NCI-H82 (cell line): ENCODE data around the gene HMGXB3.
"Not testable (repeated sequence)": the region's sequence is repeated elsewhere in the genome, so short reads cannot be mapped to it uniquely, and the experiment has no call there.

ENCODE experiments used
- DNase-seq: peaks from one replicate; lab custom pipeline; 2025; lab: John Stamatoyannopoulos, UW

HMGXB3 gene

DNA sequence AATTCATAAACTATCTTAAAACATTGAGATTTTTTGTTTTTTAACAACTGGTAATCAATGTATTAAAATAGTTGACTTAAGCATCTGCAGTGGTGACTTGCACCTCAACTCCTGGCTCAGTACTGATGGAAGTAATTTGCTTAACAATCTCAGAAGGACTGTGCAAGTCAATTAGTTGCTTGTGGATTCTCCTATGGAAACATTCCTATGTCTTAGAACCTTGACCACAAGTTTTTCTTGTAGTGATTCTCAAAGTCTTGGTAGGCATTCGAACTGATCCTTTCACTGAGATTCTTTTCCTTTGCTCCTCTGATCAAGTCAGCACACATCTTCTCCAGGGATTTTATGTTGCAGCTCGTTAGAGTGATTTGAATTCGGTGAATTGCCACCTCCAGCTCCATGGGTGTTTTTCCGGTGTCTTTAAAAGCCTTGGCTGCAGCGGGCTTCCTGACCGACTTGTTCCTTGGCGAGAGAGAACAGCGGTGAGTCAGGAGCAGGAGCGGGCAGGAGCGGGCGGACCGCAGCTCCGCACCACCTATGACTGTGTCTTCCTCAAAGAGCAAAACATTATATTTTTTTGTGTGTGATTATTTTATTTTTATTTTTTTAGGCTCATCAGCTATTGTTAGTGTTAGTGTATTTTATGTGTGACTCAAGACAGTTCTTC lies 21.1 kb downstream of the HMGXB3 start:
- DNase-seq = no peak

DNA sequence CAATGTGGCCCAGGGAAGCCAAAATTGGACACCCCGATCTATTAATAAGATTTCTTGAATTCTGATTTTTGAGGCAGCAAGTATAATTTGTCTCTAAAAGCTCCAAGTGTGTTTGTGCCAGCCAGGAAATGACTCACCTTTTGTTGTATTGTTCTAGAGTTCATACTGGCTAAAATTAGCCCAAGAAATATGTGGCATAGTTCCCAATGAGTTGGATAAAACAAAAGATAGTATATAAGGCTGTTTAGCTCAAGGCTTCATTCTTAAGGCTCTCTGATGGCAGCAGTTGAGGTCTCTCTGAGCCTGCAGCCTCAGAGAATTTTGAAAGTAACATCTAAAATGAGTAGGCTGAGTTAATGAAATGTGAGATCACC lies 21.6 kb downstream of the HMGXB3 start:
- DNase-seq = no peak

DNA sequence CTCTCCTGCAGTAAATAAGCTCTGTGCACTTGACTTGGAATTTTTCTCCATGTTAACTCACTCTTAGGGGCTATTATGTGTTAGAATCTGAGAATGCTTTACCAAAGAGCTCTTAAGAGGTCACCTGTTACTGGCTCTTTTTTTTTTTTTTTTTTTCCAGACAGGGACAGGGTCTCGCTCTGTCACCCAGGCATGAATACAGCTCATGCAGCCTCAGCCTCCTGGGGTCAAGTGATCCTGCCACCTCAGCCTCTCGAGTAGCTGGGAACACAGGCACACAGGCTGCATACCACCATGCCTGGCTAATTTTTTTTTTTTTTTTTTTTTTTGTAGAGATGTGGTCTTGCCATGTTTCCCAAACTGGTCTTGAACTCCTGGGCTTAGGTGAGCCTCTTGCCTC lies 22.1 kb downstream of the HMGXB3 start:
- DNase-seq = no peak

DNA sequence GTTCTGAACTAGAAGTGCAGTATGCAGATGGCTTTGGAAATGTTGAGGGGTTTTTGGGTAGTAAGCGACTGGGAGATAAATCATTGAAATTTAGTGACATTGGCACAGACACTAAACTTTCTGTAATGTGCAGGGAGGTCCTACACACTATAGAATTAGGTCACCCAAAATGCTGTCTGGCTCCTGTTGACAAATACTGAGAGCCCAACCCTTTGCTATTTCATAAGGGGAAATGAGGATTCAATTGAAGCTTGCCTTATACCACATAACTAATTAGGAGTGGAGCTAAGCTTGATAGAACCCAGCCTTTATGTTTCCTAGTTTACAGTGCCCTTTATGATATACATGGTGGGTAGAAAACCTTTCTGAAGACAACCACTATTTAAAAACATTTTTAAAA lies 22.6 kb downstream of the HMGXB3 start:
- DNase-seq = no peak

DNA sequence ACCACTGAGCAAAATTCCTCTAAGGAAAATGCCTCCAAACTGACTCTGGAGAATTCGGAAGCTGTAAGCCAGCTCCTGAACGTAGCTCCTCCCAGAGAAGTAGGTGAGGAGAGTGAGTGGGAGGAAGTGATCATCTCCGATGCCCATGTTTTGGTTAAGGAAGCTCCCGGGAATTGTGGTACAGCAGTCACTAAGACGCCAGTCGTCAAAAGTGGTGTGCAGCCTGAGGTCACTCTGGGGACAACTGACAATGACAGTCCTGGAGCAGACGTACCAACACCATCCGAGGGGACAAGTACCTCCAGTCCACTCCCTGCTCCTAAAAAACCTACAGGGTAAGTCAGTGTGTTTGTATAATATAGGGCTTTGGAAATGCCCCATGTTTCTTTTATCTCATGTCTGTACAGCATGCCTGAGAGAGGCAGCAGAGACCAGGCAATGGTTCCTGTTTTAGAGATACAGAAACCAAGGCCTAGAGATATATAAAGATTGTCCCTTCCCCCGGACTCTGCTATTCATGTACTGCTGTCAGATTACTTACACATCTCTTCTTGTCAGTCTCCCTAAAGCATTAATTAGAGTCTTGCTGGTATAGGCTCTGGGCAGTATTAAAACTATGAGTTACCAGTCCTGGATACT lies 23.9 kb downstream of the HMGXB3 start:
- no peak for DNase-seq

DNA sequence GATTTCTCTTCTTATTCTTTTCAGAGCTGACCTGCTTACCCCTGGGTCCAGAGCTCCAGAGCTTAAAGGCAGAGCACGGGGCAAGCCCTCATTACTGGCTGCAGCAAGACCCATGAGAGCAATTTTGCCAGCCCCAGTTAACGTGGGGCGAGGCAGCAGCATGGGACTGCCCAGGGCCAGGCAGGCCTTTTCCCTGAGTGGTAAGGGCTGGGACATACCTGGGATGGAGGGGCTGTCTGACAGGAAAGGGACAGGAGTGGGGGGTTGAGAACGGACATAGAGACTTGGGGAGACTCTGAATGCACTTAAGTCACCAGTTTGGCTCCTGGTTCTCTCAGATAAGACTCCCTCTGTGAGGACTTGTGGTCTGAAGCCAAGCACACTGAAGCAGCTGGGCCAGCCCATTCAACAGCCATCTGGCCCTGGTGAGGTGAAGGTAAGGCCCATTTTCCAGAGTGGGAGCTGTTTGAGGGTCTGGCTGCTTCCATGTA lies 26.2 kb downstream of the HMGXB3 start:
- DNase-seq = no peak

DNA sequence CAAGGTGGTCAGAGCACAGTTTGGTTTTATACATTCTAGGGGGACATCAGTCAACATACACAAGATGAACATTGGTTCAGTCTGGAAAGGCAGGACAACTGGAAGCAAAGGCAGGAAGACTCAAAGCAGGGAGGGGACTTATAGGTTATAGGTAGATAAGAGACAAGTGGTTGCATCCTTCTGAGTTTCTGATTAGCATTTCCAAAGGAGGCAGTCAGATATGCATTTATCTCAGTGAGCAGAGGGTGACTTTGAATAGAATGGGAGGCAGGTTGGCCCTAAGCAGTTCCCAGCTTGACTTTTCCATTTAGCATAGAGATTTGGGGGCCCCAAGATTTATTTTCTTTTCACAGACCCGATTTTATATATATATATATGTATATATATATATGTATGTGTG lies 27.5 kb downstream of the HMGXB3 start:
- DNase-seq = not testable (repeated sequence)

DNA sequence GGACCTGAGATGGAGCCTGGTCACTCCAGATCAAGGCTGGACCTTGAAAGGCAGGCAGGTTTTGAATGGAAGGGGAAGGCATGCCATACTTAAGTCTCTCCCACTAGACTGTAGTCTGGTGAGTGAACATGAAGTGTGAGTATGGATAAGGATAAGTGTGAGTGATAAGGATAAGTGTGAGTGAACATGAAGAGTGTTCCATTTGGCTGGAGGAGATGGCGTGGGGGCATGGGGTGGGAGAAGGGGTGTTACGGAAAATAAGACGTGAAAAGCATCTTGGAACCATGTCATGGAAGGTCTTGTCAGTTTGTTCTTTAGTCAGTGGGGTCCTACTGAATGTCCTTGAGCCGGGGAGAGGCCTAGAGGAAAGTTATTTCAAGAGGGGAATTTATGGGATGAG lies 32.8 kb downstream of the HMGXB3 start:
- DNase-seq = no peak

DNA sequence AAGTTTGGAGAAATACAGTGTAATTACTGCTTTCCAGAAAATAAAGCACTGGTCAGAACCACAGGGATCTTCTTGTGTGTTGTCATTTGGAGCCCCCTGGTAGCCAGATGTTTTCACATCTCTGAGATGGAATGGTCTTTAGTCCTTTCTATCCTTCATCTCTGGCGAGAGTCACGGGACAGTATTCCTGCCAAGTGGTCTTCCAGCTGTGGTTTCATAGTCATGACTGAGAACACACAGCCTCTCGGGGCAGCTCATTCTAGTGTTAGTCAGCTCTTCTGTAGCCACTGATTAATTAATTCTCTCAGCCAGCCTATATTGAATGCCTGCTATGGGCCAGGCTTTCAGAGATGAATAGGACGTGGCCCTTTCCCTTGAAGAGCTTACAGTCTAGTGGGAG lies 34.1 kb downstream of the HMGXB3 start:
- no peak for DNase-seq

DNA sequence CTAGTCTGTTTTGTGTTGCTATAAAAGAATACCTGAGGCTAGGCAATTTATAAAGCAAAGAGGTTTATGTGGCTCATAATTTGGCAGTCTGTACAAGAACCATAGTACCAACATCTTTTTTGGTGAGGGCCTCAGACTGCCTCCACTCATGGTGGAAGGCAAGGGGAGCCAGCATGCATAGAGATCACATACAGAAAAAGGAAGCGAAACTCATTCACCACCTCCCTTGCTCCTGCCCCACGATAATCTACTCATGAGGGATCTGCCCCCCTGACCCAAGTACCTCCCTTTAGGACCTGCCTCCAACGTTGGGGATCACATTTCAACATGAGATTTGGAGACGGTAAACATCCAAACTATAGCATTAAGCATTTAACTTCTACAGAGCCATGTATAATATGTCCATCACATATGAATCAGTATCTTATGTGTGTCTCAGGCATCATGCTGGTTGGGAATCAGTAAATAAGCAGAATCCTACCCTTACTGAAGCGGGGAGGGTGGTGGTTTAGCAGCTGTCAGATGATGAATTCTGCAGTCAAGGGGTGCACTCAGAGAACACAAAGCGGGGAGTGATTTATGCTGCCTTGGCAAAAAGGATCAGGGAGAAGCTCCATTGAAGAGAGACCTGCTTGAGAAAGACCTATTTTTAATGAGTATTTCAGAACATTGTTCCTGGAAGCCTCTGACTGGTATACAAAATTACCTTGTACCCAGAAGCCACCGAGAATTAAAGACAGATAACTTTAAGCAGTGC lies 34.8 kb downstream of the HMGXB3 start:
- no peak for DNase-seq

DNA sequence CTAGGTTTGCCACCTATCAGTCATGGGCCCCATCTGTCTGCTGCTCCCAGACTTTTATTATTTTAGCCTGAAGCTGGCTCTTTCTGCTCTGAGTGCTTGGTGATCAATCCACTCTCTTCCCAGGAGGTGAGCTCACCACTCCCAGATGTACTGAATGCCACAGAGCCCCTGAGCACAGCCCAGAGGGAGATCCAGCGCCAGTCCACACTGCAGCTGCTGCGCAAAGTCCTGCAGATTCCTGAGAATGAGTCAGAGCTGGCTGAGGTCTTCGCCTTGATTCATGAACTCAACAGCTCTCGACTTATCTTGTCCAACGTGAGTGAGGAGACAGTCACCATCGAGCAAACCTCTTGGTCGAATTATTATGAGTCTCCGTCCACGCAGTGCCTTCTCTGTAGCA lies 36.0 kb downstream of the HMGXB3 start:
- DNase-seq = no peak

DNA sequence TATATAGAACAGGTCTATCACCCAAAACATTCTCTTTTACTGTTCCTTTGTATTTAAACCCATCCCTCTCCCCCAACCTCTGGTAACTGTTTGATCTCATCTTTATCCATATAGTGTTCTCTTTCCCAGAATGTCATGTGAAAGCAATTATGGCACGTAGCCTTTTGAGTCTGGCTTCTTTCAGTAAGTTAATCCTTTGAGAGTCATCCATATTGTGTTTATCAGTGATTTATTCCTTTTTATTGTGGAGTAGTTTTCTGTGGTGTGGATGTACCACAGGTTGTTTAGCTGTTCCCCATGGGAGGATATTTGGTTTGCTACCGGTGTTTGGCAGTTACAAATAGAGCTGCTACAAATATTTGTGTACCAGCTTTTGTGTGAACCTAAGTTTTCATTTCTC lies 38.0 kb downstream of the HMGXB3 start:
- no peak for DNase-seq

DNA sequence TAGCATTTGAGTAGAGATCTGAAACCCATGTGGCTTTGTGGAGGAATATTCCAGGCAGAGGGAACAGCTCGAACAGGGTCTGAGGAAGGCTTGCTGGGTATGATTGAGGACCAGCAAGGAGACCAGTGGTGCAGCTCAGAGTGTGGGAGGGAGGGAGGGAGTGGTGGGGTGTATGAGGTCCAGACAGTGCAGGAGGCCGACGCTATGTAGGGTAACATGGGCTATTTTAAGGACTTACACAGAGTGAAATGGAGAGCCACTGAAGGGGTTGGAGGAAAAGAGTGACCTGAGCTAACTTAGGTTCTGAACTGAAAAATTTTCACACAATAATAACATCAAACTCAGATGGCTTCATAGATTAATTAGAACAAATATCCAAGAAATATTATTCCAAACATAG lies 41.9 kb downstream of the HMGXB3 start:
- DNase-seq = no peak

DNA sequence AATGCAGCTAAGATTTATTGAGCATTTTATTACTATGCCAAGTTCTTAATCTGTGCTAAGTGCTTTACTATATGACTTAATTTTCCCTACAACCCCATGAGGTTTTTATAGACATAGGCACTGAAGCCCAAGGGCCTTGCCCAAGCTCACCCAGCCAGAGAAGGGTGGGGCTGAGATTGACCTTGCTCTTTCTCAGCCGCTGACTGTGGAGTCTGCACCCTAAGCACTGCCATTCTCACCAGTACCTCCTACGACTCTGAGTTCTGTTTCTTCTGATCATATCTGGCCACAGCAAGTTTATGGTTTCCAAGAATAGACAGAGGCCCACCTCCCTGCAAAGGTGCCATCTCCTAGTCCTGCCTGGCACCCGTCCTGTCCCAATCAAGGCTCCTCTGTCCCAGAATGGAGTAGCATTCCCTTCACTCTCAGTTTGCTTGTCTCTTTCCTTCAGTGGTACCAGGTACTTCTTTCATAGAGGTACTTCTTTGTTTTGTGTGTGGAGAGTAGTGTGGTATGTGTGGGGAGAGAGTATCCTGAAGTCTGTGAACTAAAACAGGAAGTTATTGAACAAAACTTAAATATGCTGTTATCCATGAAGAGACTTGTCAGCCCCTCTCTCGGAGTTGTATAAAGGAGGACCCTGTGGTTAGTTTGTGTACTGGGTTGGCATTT lies 43.3 kb downstream of the HMGXB3 start:
- no peak for DNase-seq

DNA sequence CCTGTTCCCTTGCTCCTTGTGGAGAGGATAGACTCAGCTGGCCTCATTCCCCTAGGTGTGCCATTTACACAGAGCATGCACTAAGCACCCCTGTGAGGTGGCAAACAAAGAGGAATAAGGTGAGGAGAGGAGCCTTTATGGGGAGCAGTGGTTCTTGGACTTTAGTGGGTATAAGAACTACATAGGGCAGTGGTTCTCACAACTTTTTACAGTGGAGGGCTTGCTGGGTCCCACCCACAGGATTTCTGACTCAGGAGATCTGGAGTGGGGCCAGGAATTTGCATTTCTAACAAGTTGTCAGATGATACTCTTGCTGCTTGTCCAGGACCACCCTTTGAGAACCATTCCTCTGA lies 43.8 kb downstream of the HMGXB3 start:
- DNase-seq = no peak

DNA sequence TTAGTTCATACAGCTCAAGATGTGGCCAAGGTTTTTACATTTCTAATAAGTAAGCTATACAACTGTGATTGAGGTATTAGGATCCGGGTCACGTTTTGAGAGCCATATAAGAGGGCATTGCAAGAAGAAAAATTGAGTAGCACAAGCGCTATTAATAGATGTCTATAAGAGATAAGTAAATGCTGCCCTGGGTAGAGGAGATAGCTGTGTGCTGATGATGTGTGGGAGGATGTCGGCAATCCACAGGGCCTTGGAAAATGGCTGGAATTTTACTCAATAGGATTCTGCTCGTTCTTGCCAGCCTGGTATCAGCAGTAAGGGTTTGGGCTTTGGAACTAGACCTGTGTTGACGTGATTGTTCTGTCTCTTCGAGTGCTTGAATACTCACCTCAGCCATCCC lies 44.2 kb downstream of the HMGXB3 start:
- DNase-seq = no peak

DNA sequence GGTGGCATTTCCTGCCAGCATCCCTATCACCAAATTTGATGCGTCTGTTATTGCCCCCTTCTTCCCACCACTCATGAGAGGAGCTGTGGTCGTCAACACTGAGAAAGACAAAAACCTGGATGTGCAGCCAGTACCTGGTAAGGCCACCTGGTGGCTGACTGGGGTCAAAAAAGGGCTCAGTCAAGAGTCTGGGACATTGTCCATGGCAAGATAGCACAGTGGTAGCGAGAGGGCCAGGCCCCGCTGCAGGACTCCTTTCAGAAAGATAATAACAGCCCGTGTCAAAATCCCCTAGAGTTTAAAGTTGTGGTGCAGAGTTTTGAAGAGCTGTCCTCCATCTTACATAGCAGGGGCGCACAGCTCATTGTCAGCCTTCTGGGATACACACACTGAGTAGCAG lies 45.0 kb downstream of the HMGXB3 start:
- DNase-seq = no peak

DNA sequence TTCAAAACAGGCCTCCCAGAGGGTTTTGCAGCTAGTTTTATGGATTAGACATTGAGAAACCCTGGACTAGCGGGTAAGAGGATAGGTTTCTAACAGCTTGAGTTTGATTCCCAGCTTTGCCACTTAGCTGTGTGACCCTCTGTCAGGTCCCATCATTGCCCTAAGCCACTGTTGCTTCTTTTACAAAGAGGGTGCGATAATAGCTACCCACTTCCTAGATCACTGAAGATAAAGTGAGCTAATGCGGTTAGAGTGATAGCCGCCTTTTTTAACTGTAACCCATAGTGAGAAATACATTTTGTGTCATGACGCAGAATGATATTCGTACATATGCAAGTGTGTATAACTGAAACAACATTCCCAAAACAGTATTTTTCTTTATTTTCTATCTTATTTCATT lies 45.5 kb downstream of the HMGXB3 start:
- no peak for DNase-seq

DNA sequence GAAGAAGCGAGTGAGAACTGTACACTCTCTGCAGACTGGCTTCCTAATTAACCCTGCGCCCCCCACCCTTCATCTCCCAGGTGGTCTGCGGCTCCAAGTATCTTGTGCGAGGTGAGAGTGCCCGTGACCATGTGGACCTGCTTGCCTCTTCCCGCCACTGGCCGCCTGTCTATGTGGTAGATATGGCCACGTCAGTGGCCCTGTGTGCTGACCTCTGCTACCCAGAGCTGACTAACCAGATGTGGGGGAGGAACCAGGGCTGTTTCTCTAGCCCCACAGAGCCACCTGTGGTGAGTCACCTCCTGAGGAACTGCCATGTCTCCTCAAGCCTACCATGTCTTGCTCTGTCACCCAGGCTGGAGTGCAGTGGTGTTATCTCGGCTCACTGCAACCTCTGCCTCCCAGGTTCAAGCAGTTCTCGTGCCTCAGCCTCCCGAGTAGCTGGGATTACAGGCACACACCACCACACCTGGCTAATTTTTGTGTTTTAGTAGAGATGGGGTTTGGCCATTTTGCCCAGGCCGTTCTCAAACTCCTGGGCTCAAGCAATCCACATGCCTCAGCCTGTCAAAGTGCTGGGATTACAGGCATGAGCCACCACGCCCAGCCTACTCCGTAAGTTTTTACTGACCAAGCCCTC lies 49.8 kb downstream of the HMGXB3 start:
- DNase-seq = not testable (repeated sequence)

DNA sequence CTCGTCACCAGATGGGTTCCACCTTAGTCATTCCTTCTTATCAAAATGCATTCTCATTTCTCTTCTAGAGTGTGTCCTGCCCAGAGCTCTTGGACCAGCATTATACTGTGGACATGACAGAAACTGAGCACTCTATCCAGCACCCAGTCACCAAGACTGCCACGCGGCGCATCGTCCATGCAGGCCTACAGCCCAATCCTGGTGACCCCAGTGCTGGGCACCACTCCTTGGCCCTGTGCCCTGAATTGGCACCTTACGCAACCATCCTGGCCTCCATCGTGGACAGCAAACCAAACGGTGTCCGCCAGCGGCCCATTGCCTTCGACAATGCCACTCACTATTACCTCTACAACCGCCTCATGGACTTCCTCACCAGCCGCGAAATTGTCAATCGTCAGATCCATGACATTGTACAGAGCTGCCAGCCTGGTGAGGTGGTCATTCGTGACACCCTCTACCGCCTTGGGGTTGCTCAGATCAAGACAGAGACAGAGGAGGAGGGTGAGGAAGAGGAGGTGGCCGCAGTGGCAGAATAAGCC lies 51.2 kb downstream of the HMGXB3 start:
- no peak for DNase-seq

DNA sequence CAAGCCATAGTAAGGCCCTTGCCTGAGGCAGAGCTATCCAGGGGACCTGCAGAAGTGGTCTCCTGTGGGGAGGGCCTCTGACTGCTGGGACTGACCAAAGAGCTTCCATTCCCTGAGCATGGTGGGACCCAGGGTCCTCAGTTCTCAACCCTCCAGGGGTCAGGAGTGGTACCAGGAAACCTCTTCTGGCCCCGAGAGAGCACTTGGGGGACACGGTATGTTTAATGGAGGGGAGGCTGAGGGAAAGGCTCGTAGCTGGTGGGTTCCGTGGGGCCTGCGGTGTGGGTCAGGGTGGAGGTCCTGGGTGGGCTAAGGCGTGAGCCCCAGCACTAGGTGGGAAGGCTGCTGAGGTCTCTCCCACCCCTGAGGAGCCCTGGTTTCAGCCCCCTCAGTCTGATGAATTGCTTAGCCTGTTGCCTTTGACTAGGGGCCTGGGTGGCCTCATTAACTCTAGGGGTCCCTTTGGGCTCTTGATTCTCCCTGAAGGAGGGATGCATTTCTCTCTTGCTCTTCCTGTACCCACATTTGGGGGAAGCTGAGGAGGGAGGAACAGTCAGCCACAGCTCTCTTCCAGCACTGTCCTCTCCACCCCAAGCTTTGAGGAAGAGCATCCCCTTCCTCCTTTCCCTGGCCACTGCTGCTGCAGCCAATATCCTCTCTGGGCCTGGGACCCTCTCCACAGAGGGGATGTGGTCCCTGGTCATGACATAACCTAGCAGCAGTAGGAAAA lies 51.9 kb downstream of the HMGXB3 start:
- no peak for DNase-seq
